ENCODE measurements around the gene GSK3A.

DNA sequence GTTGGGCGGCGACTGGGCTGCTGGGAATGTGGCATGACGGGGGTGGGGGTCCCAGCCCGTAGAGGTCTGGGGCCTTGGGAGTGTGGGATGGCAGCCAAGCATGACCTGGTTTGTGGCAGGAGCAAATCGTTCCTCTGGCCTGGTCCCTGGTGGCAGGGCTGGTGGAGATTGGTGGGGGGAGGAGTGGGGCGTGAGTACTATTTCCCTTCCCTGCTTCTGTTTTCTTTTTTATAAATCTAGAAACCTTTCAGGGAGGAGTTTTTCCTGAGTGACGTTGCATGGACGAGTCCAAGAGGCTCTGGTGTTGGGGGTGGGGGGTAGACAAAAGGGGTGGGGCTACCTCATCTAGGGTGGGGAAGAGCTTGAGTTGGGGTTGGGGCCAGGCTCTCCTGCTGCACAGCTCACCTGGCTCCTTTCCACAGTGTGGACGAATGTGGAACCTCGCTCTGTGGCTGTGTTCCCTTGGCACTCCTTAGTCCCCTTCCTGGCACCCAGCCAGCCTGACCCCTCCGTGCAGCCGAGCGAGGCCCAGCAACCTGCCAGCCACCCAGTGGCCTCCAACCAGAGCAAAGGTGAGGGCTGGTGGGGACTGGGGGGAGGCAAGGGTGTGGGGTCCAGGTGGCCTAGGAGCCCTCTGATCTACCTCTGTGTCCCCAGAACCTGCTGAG, 44.1 kb upstream of the GSK3A start:
- no peak for TF ChIP-seq POLR2AphosphoS5 (IDR thresholded peaks at IDR 0.05; ENCODE audit: control insufficient read depth, insufficient read depth, low read depth, low read length)
- no peak for TF ChIP-seq FIP1L1 (IDR thresholded peaks at IDR 0.05; ENCODE audit: low read depth, low read length, poor library complexity, severe bottlenecking)
- TF ChIP-seq, protein P1, sequence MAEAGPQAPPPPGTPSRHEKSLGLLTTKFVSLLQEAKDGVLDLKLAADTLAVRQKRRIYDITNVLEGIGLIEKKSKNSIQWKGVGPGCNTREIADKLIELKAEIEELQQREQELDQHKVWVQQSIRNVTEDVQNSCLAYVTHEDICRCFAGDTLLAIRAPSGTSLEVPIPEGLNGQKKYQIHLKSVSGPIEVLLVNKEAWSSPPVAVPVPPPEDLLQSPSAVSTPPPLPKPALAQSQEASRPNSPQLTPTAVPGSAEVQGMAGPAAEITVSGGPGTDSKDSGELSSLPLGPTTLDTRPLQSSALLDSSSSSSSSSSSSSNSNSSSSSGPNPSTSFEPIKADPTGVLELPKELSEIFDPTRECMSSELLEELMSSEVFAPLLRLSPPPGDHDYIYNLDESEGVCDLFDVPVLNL (CRISPR knock-in tag; IDR thresholded peaks at IDR 0.05; ENCODE audit: low read depth) = no peak
- no peak for TF ChIP-seq ZNF133 (CRISPR knock-in tag; IDR thresholded peaks at IDR 0.05)
- no peak for TF ChIP-seq CHD2 (IDR thresholded peaks at IDR 0.05; ENCODE audit: low read depth, low read length)
- no peak for TF ChIP-seq HNRNPL (IDR thresholded peaks at IDR 0.05; ENCODE audit: low read depth, low read length)
- TF ChIP-seq, protein P2, sequence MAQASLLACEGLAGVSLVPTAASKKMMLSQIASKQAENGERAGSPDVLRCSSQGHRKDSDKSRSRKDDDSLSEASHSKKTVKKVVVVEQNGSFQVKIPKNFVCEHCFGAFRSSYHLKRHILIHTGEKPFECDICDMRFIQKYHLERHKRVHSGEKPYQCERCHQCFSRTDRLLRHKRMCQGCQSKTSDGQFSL (CRISPR knock-in tag; IDR thresholded peaks at IDR 0.05) = no peak
- TF ChIP-seq, protein P2 (tag; IDR thresholded peaks at IDR 0.05) = no peak
- no peak for TF ChIP-seq MXI1 (IDR thresholded peaks at IDR 0.05; ENCODE audit: low read depth, low read length)
- no peak for TF ChIP-seq JUN (IDR thresholded peaks at IDR 0.05; ENCODE audit: borderline replicate concordance, low read depth, low read length)
- no peak for TF ChIP-seq JUN (CRISPR knock-in tag; IDR thresholded peaks at IDR 0.05; ENCODE audit: borderline replicate concordance)
- no peak for TF ChIP-seq SOX6 (IDR thresholded peaks at IDR 0.05)
- TF ChIP-seq, protein P3, sequence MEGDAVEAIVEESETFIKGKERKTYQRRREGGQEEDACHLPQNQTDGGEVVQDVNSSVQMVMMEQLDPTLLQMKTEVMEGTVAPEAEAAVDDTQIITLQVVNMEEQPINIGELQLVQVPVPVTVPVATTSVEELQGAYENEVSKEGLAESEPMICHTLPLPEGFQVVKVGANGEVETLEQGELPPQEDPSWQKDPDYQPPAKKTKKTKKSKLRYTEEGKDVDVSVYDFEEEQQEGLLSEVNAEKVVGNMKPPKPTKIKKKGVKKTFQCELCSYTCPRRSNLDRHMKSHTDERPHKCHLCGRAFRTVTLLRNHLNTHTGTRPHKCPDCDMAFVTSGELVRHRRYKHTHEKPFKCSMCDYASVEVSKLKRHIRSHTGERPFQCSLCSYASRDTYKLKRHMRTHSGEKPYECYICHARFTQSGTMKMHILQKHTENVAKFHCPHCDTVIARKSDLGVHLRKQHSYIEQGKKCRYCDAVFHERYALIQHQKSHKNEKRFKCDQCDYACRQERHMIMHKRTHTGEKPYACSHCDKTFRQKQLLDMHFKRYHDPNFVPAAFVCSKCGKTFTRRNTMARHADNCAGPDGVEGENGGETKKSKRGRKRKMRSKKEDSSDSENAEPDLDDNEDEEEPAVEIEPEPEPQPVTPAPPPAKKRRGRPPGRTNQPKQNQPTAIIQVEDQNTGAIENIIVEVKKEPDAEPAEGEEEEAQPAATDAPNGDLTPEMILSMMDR (IDR thresholded peaks at IDR 0.05 in 2 of 3, conservative IDR thresholded peaks at IDR 0.05 in 1 of 3; ENCODE audit: insufficient read depth in 2 of 3, low read depth in 1 of 3, low read length in 3 of 3) = 0 out of 6 replicates have a peak, but pooled peaks of 1 of the 3 experiments have one; percentile 14
- TF ChIP-seq PCBP2 (IDR thresholded peaks at IDR 0.05; ENCODE audit: low read depth, low read length, poor library complexity, severe bottlenecking) = no peak
- TF ChIP-seq, protein P4, sequence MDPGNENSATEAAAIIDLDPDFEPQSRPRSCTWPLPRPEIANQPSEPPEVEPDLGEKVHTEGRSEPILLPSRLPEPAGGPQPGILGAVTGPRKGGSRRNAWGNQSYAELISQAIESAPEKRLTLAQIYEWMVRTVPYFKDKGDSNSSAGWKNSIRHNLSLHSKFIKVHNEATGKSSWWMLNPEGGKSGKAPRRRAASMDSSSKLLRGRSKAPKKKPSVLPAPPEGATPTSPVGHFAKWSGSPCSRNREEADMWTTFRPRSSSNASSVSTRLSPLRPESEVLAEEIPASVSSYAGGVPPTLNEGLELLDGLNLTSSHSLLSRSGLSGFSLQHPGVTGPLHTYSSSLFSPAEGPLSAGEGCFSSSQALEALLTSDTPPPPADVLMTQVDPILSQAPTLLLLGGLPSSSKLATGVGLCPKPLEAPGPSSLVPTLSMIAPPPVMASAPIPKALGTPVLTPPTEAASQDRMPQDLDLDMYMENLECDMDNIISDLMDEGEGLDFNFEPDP (CRISPR knock-in tag; IDR thresholded peaks at IDR 0.05) = no peak
- TF ChIP-seq SMAD1 (IDR thresholded peaks at IDR 0.05; ENCODE audit: low read depth, low read length, partially characterized antibody) = no peak
